UCSD-AML1 (cell line): Measurements from ENCODE around the gene GPRIN3.
"Not testable (repeated sequence)": the region's sequence is repeated elsewhere in the genome, so short reads cannot be mapped to it uniquely, and the experiment has no call there.

ENCODE experiments used
- DNase-seq: peaks from one replicate; lab custom pipeline; 2025; ENCODE audit not compliant: unreplicated experiment; lab: John Stamatoyannopoulos, UW

Gene GPRIN3

GRCh38 chr4:89314291-89314690 lies 6.7 kb upstream of the GPRIN3 start:
- no peak for DNase-seq

- no peak for DNase-seq
Observed at GRCh38 chr4:89312066-89312465, 4.5 kb upstream of the GPRIN3 start.

DNA sequence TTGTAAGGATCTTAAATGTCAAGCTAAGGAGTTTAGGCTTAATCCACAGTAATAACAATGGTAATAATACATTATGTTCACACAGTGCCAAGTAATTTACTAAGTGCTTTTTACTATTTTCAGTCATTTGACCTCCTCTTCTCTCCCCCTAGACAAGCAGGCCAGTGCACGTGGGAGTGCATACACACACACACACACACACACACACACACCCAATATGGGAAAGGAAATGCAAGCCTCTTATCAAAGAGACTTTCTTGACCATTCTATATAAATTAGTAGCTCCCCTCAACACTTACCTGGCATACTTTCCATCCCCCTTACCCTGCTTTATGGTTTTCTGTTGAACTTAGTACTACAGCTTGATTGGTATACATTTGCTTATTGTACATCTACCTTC lies 3.8 kb upstream of the GPRIN3 start:
- no peak for DNase-seq

- not testable (repeated sequence) for DNase-seq
Observed at GRCh38 chr4:89309154-89309553, 1.6 kb upstream of the GPRIN3 start.

GRCh38 chr4:89308161-89308500 lies 531 bp upstream of the GPRIN3 start:
- DNase-seq: no peak

GRCh38 chr4:89307178-89307445 lies 488 bp downstream of the GPRIN3 start:
- DNase-seq: no peak

DNA sequence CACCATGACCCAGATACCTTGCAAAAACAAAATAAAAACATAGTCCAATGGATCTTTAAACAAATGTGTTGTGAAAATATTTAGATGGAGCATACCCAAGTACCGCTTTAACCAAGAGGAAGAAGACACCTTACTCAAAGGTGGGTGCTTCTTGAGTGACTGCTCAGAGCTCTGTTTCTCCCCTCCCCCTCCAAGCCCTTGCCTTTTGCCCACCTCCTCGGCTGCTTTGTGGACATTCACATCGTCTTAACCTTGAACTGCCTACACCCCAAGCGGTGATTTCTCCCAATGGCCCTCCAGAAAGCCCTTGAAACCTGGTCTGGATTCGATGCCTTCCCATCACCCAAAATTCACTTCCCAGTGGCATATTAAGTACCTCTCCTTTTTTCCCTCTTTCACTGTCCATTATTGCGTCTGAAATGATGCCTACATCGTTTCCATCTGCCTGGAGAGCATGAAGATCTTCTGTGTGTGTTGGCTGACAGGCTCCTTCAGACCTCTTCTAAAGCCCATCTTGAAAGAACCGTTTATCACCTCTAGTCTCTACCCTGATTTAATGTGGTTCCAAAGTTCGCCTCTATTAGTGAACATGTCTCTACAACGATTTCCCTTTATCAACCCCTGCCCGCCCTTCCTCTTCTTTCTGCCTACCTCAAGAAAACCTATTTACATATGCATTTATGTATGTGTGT lies 968 bp downstream of the GPRIN3 start:
- no peak for DNase-seq

- no peak for DNase-seq
Observed at GRCh38 chr4:89305712-89306437, 1.7 kb downstream of the GPRIN3 start.

DNA sequence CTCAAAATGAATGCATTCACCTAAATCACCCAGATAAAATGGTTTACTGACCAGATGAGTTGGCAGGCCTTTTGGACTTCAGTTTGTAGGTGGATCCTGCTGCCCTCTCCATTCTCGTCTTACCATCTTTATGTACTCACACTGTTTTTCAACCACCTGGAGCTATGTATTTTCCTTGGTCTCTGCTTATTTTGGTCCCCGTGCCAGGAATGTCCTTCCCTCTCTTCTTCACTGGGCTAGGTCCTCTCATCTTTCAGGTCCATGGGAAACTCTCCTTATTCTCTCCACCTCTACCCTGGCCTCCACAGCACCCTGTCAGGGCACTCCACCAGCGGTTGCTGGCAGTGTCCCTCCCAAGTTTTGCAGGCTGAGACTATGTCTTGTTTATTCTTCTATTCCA lies 2.6 kb downstream of the GPRIN3 start:
- no peak for DNase-seq

DNA sequence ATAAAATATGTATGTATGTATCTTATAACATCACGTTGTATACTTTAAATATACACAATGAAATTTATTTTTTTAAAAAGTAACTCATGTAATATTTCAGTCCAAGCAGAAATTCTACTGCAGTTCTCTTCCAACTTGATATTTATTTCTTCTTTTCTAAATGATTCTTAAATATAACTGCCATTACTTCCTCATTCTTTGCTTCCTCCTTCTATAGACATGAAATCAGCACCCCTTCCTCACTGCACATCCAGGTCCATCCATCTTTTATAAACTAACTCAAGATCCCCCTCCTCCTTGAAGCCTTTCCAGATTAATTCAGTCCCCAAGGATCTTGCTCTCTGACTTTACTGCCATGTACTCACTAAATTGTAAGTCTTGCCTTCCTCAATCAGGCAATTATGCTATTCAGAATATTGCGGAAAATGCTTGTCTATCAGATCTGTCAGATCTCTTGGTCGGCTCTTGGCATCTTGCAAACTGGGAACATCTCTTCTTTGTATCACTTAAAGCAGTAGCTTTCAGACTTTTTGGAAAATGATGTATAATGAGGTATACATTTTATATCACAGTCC lies 3.7 kb downstream of the GPRIN3 start:
- DNase-seq: no peak

GRCh38 chr4:89303177-89303576 lies 4.4 kb downstream of the GPRIN3 start:
- DNase-seq: no peak

- DNase-seq: no peak
Observed at GRCh38 chr4:89301902-89302301, 5.7 kb downstream of the GPRIN3 start.

- DNase-seq: no peak
Observed at GRCh38 chr4:89301003-89301402, 6.6 kb downstream of the GPRIN3 start.

DNA sequence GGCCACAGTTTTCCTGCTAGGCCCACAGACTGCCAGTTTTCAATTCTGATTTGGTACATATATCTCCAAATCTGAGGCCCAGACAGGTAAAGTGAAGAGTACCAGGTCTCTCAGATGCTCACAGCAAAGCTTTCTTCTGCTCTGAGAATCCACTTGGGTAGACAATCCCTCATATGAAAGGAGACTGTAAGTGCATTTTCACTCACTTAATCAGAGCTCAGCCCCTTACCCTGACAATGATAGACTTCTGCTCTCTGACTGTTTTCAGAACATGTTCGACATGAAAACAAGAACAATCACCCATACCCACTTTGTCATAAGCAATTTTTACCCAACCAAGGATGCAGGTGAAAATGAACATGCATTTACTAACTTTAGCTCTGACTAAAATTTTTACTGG lies 7.1 kb downstream of the GPRIN3 start:
- no peak for DNase-seq

DNA sequence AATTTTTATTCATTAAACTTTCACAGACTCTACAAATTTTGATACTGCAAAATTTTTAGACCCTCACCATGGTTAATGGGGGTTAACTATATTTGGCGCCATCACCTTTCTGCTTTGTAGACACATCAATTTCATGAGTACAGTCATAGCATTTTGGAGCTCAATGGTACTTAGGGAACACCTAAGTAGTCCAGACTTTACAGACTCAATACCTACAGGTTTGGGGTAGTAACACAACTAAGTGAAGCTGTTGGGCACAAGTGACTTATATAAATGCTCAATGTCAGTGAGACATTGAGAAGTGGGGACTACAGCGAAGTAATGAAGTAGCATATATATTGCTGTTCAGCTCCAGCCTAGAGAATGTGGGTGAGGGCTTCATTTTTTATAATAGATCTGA lies 7.5 kb downstream of the GPRIN3 start:
- DNase-seq: no peak

DNA sequence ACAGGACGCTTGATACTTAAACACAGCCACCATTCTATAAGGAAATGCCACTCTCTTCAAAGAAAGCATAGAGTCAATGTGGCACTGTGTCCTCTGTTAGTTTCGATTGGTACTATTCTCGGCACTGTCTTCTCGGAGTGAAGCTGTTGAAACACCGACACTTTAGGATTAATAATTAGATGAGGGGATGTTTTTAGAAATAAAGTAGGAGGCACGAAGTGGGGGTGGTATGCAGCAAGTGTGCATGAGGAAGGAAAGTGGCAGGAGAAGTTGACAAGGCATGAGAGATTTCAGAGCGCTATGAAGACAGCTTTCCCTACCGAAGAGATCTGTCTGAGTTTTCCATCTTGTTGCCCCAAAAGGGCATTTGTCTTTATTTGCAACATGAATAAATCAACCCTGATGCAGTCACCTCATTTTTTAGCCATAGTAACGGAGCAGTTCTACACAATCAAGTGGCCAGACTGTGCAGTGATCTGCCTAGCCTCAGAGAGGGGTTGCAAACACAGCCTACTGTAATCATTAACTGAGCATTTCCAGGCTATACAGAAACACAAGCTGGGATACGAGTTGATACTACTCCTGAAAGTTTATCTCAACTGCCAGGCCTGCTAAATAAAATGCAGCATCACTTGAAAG lies 8.3 kb downstream of the GPRIN3 start:
- no peak for DNase-seq

DNA sequence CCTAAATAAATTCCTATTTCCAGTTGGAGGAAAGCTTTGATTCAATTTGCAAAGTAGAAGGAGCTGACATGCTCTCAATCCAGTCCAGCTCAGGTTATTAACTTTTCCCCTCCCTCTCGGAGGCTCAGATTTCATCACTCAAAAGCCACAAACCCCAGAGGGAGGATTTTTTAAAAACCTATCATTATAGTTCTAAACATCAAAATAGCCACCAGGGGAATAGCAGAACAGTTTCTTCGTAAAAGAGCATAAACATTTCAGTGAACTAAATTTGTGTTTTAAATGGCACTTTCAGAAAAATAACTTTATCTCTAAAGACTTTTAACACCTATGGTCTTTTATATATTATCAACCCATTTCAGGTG lies 8.8 kb downstream of the GPRIN3 start:
- DNase-seq: no peak

GRCh38 chr4:89298155-89298554 lies 9.4 kb downstream of the GPRIN3 start:
- DNase-seq: no peak

DNA sequence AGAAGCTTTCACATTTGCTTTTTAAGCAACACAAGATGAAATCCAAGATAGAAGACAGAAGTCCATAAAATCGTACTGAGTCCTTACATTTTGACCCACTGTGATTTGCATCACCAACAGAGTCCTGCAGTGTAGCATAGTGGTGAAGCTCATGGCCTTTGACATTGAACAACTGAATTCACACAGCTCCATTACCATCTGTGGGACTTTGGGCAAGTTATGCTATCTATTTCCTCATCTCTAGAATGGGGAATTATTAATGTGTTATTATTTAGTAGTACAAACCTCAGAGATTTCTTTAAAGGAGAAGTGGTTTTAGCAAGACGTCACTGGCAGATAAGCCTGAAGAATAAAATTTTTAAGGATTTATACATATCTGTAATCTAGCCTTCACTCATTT lies 10.7 kb downstream of the GPRIN3 start:
- DNase-seq: no peak

DNA sequence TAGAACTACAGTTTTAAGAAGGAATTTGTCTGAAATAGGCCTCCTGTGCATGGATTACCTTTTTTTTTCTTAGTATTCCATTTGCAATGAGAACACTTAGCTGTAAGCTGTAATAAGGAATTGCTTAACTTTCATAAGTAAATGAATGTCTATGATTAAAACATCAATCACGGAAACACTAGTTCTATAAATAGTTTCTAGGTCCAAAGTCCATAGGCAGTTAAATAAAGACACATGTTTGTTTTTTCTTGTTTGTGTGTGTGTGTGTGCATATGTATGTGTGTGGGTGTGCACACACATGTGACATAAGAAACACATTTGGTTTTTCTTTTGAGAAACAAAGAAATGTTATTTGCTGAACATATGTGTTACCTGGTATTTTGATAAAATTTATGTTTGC lies 11.2 kb downstream of the GPRIN3 start:
- no peak for DNase-seq

DNA sequence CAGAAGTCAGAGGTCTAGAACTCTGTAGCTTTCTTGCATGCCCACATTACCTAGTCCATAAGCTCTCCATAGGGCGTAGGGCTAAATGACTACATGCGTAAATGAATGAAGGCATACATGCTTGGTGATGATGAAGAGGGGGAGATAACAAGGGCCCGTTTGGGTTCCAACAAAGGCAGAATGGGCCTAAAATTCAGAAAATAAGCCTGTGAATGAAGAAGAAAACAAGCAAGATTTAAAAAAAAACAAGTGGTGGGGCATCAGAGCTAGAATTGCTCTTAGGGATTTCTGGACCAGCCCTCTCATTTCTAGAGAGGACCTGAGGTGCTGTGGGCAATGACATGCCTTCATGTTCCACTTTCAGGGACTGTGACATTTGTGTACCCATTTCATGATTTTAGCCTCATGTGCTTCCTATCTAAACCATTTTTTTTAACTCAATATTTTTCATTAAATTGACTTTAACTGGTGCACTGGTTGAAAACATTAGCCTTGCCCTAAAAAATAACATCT lies 12.1 kb downstream of the GPRIN3 start:
- no peak for DNase-seq

GRCh38 chr4:89294573-89295269 lies 12.9 kb downstream of the GPRIN3 start:
- no peak for DNase-seq
